GM19239 (cell line): ENCODE results near the gene GNAT3.

Experiments
- DNase-seq: peaks from one replicate; pipeline ENCODE4 v3.0.0; 2011; ENCODE audit warnings: low spot score; ENCODE audit not compliant: insufficient read length
- FAIRE-seq: peaks from 2 replicates; lab custom pipeline; 2011; peaks lifted over from hg19 to GRCh38; lab: Jason Lieb, UNC

Gene GNAT3

DNA sequence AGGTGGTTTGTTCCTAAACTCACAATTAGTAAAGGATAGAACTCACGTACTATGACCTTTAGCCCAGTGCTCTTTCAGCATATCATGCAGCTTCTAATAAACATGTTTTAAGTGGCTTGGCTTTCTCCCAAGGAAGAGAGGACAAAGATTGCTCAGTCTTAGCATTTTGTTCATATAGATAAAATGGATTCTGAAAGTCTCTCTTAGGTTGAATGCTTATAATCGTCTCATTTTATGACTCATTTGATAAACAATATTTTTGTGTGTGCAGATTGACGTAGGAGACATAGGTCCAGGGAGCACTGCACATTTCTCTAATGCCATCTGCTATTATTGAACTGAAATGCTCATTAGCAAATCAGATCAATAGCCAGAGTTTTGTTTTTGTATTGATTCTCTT lies 44.8 kb downstream of the GNAT3 start:
- no peak for DNase-seq
- FAIRE-seq, result no peak

DNA sequence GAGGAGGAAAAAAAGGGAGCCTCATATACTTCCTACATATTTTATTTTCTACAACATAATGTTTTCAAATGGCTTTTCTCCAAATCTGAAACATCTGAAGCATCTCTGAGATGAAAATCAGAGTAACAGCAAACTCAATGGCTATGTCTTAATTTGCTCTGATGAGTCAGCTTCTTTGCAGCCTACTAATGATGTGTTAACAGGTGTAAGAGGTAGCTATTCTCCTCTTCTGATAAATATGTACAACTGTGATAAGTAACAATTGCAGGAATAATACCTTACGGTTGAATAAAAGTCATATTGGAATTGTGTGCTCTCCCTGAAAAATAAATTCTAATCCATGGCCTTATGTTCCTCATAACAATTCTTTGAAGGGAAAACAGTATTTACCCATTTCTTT lies 45.2 kb downstream of the GNAT3 start:
- no peak for FAIRE-seq

DNA sequence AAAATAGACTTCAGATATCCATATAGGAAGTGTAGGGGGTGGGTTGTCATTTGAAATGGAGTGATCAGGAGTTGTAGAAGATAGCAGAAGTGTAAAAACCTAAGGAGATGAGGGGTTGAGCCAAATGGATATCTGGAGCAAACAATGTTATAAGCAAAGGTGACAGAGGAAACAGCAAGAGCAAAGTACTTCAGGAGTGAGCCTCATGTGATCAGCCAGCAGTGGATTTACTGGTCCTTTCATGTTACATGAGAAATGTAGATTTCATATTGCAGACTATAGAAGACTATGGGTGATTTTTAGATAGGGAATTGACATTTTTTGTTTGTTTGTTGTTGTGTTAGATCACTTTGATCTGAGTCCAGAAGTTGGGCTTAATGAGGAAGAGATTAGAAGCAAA lies 47.7 kb downstream of the GNAT3 start:
- DNase-seq (no peak), FAIRE-seq (no peak)

More for the DNA sequence above, 45.2 kb downstream of the GNAT3 start:
- no peak for DNase-seq

DNA sequence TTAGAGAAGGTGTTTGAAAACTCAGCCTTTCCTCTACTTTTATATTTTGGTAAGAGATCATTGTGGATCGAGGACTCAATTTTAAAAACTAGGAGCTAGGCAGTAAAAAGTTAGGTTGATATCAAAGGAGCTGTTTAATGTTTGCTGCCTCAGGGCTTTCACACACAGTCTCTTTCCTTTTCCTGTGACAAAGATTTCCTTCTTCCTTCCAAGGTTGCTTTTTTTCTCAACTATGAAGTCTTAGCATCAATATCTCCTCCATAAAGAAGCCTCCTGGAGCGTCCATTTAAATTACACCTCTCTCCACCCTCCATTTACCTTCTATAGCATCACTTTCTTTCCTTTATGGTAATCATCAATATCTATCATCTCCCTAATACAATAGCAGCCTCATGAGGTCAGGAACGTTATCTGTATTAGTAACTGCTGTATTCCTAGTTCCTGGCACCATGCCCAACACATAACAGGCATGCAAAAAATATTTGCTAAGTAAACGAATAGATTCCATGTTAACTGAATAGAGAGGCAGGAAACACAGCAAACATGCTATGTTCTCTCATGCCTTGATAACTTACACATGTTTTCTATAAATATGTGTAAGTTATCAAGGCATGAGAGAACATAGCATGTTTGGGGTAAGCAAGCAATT lies 48.5 kb downstream of the GNAT3 start:
- no peak for DNase-seq
- FAIRE-seq, result no peak

DNA sequence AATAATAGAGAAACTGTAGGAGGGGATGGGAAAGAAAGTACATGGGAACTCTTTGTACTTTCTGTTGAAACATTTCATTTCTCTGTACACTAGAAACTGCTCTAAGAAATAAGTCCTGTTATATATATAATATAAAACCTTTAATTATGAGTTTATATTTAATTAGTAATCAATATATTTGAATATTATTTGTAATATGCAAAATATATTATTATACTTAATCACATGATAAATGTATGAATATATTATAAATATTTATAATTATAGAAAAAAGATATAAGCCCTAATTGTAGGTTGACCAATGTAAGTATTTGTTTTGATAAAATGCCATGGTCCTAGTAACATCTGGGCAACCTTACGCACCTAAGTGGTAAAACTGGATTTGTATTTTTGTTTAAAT lies 51.0 kb downstream of the GNAT3 start:
- FAIRE-seq (no peak), DNase-seq (no peak)

DNA sequence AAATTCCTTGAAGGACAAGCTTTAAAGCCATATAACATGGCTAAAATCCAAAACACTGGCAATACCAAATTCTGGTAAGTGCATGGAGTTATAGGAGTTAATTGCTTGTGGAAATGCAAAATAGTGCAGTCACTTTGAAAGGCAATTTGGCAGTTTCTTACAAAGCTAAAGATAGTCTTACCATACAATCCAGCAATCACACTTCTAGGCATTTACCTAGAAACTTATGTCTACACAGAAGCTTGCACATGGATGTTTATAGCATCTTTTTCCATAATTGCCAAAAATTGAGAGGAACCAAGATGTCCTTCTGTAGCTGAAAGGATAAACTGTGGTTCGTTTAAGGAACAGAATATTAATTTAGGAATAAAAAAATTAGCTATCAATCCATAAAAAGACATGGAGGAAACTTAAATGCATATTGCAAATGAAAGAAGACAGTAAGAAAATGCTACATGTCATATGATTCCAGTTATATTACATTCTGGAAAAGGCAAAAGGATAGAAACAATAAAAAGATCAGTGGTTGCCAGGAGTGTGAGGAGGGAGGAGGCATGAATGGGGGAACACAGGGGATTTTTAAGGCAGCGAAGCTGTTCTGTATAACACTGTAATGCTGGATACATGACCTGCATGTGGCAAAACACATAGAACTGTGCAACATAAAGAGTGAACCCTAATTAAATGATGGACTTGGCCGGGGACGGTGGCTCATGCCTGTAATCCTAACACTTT lies 51.9 kb downstream of the GNAT3 start:
- DNase-seq (no peak), FAIRE-seq (no peak)

DNA sequence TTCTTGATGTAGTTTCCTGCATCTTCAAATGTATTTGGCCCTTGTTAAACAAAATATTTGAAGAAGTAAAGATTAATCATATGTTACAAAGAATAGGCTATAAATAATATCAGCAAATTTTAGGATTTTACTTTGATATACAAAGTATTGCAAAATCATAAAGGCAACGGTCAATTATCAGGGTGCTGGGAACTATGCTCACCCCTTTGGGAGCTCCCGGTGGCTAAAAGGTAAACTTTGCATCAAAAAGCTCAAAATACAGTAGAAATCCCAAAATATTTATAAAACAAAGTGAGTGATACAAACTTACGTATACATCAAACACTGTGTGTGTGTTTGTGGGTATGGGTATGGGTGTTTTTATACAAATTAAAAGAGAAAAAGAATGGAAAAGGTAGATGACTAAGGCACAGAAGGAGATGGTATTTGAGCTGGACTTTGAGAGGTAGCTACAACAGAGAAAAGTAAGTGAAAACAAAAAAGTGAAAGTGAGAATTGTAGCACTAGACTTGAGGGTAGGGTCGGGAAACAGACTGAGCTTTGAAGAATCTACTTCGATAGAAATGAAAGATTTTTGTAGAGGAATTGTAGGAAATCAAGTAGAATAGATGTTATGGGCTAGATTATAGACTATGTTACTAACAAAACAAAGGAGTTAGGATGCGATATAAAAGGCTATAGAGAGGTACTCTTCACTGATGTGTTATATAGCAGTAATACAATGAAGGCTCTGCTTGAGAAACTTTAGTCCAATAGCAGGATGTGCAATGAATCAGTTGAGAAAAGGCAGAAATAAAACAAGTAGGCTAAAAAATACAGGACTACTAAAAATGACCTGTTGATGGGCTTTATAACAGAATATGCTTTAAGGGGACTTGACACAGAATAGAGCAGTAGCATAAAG lies 52.8 kb downstream of the GNAT3 start:
- no peak for DNase-seq

DNA sequence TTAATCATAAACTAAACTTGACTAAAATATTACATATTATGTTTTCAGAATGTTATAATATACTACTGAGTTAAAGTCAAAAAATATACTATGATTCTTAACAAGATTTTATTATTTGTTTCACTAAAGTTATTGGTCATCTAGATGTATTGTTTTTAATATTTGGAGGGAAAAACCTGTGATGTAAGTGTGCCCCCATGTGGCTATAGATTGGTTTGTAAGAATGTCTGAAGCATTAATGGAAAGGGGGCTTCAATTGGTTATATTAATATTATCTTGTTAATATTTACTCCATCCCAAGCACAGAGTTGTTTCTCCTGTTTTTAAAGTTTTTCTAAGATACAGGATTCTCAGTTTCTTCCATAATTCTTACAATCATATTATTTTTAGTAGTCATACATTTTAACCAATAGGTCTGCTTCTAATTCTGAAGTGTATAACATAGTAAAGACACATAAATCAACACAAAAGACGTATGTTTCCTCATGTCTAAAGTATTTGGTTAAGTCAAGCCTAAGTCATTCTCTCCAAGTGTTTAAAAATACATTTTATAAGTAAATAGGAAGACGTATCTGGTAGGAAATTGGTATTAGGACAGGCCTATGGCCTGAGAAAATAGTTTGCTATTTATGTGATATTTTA lies 58.0 kb downstream of the GNAT3 start:
- no peak for FAIRE-seq
- no peak for DNase-seq

More for the DNA sequence above, 52.8 kb downstream of the GNAT3 start:
- no peak for FAIRE-seq

DNA sequence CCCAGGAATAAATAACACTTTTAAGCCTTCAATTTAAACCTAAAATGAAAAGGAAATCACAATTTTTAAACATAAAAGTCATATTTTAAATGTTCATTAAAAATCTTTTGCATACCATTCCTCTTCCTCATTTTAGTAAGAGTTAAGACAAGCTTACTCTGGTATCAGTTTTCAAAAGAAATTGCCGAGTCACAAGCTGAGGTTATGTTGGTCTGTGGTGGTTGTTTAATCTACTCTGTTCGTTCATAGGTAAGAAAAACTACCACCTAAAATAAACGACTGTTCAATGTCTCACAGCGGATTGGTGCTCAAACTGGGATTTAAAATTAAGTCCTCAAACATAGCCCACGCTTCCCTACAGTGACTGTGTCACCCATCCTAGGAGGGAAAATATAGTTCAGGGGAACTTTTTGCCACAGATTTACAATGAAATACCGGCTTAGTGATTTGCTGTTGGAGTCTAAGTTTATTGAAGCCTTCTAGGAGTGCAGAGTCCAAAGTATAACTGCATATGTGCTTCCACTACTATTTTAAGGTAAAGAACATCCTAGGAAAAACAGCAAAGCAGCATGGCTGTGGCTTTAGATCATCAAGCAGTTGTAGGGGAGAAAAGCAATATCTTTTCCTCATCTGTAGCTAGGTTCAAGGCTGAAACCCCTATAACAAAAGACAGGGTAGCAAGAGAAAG lies 61.1 kb downstream of the GNAT3 start:
- no peak for DNase-seq
- no peak for FAIRE-seq

DNA sequence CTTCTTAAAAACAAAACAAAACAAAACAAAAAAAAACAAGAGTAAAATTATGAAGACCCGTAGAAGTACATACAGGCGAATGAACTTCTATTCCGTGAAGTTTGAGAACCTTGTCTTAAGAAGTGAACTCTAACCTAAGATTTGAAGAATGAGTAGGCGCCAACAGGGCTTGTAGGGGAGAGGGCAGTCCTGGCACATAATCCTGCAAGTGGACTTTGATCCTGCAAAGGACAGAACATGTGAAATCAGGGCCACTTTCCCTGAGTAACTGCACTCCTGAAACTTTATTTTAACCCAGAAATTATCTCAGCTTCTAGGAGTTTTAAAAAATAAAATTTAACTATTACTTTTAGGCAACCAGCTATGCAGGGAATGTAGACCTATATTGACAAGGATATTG lies 62.0 kb downstream of the GNAT3 start:
- DNase-seq, result no peak
- no peak for FAIRE-seq

DNA sequence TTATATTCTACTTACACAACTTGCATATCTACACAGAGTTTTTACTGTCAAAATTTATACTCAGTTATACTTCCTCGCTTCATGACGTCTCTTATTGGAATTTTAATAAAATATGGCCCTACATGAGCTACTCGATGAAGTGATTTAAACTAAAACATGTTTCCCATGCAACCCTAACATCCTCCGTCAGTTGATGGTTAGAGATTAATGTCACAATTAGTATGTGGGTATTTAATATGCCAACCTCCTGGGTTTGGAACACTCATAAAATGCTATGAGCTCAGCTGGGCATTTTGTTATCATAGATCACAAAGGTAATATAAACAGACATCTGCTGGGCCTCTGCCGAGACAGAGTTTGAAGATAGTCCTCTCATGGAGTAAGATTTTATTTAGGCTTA lies 66.5 kb downstream of the GNAT3 start:
- FAIRE-seq (no peak), DNase-seq (no peak)

DNA sequence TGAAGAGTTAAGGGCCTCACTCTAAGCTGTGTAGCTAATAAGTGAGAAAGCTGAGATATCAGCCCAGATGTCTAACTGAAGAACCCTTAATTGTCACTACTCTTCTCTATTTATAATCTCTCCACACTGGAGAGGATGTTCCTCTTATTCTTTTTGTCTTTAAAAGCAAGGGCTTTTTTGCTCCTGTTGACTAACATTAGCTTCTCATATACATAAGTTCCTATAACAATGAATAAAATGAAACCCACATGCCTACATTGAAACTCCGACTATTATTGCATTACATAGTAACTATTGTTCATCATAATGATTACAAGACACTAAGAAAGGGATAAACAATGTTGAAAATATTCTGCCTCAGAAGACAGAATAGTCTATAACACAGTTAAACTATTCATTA lies 67.1 kb downstream of the GNAT3 start:
- no peak for FAIRE-seq

DNA sequence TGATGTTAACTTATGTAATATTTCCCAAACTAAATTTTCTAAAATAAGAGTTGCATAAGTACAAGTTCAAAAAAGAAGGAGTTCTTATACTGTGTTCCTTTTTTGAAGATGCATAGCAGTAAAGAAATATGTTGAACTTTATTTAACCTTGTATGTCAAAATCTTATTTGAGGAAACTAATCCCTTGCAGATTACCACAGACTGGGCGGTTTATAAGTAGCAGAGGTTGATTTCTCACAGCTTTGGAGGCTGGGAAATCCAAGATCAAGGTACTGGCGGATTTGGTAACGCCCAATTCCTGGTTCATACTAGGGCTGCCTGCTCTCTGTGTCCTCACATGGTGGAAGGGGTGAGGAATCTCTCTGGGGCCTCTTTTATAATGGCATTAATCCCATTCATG lies 68.5 kb downstream of the GNAT3 start:
- DNase-seq (no peak), FAIRE-seq (no peak)

More for the DNA sequence above, 67.1 kb downstream of the GNAT3 start:
- no peak for DNase-seq

DNA sequence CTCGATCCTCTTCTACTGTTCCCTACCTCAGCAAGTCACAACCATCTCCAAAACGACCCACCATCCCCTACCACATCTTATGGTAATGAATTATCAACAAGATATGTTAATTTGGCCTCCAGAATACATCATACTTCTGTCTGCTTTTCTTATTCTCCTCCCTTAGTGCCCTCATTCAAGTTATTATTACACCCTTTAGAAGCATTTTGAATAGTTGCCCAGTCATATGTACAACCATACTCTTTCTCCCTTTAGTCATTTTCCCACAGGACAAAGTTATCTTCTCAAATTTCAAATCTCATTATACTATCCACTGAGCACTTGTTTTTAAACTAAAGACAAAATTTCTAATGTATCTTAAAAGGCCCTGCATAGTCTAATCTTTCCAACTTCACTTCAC lies 71.0 kb downstream of the GNAT3 start:
- FAIRE-seq, result no peak

DNA sequence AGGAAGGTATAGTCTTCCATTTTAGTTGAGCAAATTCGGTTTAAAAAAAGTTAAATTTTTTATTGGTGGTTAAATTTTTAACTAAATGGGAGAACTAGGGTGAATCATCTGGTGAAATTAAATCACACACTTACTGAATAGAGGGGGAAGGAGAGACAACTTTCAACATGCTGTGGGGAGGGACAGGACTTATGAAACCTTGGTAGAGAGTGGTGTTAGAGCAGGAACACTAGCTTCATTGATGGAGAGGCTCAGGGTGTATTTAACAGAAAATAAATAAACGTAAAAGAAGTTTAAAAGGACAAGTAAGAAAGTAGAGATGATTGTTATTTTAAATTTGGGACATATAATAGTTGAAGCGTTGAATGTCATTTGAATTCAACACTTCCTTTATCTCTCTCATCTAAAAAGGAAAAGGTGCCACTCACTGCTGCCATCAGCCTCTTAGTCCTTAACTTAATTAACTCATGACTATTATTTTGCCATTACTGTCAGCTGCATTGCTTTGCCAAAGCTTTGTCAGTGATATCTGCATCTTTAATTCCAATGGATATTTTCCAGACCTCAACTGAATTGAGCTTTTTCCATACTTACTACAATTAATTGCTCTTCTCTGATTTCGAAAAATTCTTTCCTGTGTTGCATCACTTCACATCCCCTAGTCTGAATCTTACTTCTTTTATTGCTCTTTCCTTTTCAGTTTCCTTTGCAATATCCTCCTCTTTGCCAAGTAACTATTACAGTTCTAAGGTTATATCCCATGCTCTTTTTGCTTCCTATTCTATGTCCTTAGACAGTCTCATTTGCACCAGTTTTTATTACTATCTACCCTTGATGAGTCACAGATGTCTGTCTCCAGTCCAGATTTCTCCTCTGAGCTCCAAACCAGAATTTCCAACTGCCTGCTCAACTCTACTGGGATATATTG lies 71.7 kb downstream of the GNAT3 start:
- FAIRE-seq, result no peak
- DNase-seq, result no peak

More for the DNA sequence above, 71.0 kb downstream of the GNAT3 start:
- DNase-seq, result no peak

DNA sequence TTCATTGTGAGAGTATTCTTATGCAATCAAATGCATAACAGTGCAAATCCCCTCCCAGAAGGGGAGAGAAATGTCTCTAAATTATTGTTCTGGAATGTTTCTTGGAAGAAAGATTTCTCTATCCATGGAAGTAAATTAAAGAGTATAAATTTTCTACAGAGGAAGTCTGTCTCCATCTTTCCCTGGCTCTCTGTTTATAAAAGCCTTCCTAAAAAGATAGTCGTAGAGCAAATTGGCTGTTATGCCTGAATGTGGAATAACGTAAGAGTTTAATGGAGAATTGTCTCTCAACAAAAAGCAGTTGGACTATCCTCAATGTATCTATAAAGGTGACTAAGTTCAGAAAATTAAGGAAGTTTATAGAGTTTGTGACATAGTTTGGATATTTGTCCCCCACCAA lies 76.3 kb downstream of the GNAT3 start:
- FAIRE-seq, result no peak

DNA sequence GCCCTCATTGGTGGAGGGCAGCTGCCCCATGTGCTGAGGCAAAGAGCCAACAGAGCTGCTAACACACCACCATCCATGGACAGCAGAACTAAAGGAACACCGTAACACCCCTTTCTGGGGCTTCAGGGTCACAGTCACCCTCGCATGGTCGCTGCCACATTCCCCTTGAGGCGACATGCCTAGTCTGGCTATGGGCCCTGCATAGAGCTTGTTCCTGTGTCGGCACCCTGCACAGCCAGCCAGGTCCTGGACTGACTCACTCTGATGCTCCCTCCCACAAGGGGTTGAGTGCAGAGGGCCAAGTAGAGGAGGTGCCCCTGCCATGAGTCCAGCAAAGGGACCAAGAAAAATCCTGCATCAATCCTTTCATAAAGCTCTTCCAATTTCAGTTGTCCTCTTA lies 77.8 kb downstream of the GNAT3 start:
- no peak for DNase-seq
- FAIRE-seq, result no peak

More for the DNA sequence above, 76.3 kb downstream of the GNAT3 start:
- no peak for DNase-seq

DNA sequence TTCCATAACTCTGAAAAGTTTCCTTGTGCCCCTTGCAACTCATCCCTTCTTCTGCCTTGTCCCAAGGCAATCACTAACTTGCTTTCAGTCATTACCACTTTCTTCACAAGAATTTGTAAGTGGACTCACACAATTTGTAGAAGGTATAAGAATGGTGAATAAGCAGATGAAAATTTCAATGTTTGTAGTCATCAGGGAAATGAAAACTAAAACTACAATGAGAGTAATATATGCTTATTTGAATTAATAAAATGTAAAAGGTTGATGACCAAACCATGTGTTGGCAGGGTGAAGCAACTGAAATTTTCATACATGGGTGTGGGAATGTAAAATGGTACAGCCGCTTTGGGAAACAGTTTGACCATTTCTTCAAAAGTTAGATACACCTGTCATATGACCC lies 79.7 kb downstream of the GNAT3 start:
- DNase-seq (no peak), FAIRE-seq (no peak)

DNA sequence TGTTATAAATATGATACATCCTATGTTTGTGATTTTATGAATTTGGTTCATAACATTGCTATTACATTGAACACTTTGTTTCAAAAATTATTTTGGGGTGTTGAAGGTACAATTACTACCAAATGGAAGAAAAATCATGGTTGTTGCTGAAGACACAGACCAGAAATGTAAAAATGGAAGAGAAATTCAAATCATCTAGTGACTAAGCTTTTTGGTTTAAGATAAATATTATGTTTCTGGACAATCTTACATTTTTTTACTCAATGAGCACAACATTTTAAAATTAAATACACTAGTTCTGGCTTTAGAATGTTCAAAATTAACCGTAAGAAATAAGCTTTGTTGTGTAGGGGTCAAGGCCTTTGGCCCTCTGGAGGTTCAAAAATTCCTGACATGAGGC lies 82.7 kb downstream of the GNAT3 start:
- FAIRE-seq, result no peak
- no peak for DNase-seq
